B cell (primary cell): ENCODE data around the gene VWA5B2. TPM values are rescaled to one million over a fixed set of nuclear protein-coding genes. Genes with fewer than 3 reads are reported as not detected.

ENCODE experiments used
- ATAC-seq: fragments of 200-7000 bp; cut with Tn5 transposase; one replicate; pipeline ENCODE4 v1.10.0; 2021; ENCODE audit warnings: low read depth, mild to moderate bottlenecking, moderate number of reproducible peaks, moderate library complexity
- CTCF ChIA-PET: fragments of 350-600 bp; sonication (Branson Sonifier 250); formaldehyde crosslinking; loops from one replicate; lab custom pipeline; 2021; ENCODE audit warnings: antibody characterized with exemption, inconsistent platforms; lab: Charles Lee
- POLR2A ChIA-PET: fragments of 350-600 bp; sonication (Branson Sonifier 250); formaldehyde crosslinking; loops from one replicate; lab custom pipeline; 2021; ENCODE audit warnings: antibody characterized with exemption; lab: Charles Lee
- DNase-seq: peaks from one replicate; pipeline ENCODE4 v3.0.0; 2013
- H2AFZ ChIP-seq: 2 replicates; pipeline ENCODE4 v1.6.1; 2012; ENCODE audit warnings: mild to moderate bottlenecking, low read depth, low read length; ENCODE audit not compliant: insufficient read depth, poor library complexity, severe bottlenecking
- H3K27ac ChIP-seq, 2 donors: 1 replicate in 1 of 2; 2 replicates in 1 of 2; pipeline ENCODE4 v1.5.1; 2012 to 2013; ENCODE audit warnings: low read length in 2 of 2, mild to moderate bottlenecking in 2 of 2, moderate library complexity in 1 of 2
- H3K27me3 ChIP-seq, 4 experiments: fragments of 200-600 bp in 1 of 4; sonication (generic) in 1 of 4; replicated peaks in 1 of 4; 1 replicate in 2 of 4; 2 replicates in 2 of 4; pipeline versions ENCODE4 v1.6.1 to v1.7.0; 2013 to 2016; ENCODE audit warnings: low read length in 3 of 4, mild to moderate bottlenecking in 2 of 4, mixed read lengths in 1 of 4, moderate library complexity in 1 of 4; ENCODE audit not compliant: insufficient read depth in 4 of 4, control insufficient read depth in 3 of 4; ENCODE audit errors: control extremely low read depth in 1 of 4
- H3K36me3 ChIP-seq, 2 experiments: replicated peaks in 1 of 2; 1 replicate in 1 of 2; 2 replicates in 1 of 2; pipeline versions ENCODE4 v1.6.1 to v1.7.1; 2013; ENCODE audit warnings: low read length in 1 of 2; ENCODE audit not compliant: insufficient read depth in 2 of 2, control insufficient read depth in 1 of 2; ENCODE audit errors: control extremely low read depth in 1 of 2, extremely low read depth in 1 of 2
- H3K4me1 ChIP-seq, 2 donors: fragments of 200-600 bp in 1 of 2; sonication (generic) in 1 of 2; 1 replicate in 1 of 2; 2 replicates in 1 of 2; pipeline versions ENCODE4 v1.5.1 to v1.6.1; 2013 to 2017; ENCODE audit warnings: low read length in 2 of 2; ENCODE audit not compliant: control insufficient read depth in 2 of 2, insufficient read depth in 2 of 2
- H3K4me2 ChIP-seq: replicated peaks from 2 replicates; pipeline ENCODE3; 2012; ENCODE audit warnings: mild to moderate bottlenecking, low read depth, low read length; ENCODE audit not compliant: poor library complexity, severe bottlenecking
- H3K4me3 ChIP-seq, 5 experiments: fragments of 200-600 bp in 1 of 5; sonication (generic) in 1 of 5; 1 replicate in 3 of 5; 2 replicates in 2 of 5; pipeline versions ENCODE4 v1.5.1 to v1.7.0; 2011 to 2016; ENCODE audit warnings: low read length in 4 of 5, mild to moderate bottlenecking in 4 of 5, low read depth in 2 of 5, control low read depth in 1 of 5, moderate library complexity in 1 of 5; ENCODE audit not compliant: insufficient read depth in 1 of 5; ENCODE audit errors: control extremely low read depth in 1 of 5, extremely low read depth in 1 of 5
- H3K79me2 ChIP-seq: fragments of 200-600 bp; sonication (generic); one replicate; pipeline ENCODE4 v1.6.0; 2016; ENCODE audit warnings: low read length; ENCODE audit not compliant: control insufficient read depth, insufficient read depth
- H3K9ac ChIP-seq: fragments of 200-600 bp; sonication (generic); 2 replicates; pipeline ENCODE4 v1.6.1; 2017; ENCODE audit warnings: mild to moderate bottlenecking, low read length, moderate library complexity
- H3K9me3 ChIP-seq, 3 donors: one replicate each; pipeline versions ENCODE4 v1.6.1 to v1.7.1; 2013; ENCODE audit warnings: low read length in 2 of 3; ENCODE audit not compliant: control insufficient read depth in 2 of 3, insufficient read depth in 1 of 3; ENCODE audit errors: control extremely low read depth in 1 of 3
- H4K20me1 ChIP-seq: 2 replicates; pipeline ENCODE4 v1.6.0; 2012; ENCODE audit warnings: mild to moderate bottlenecking, low read length; ENCODE audit not compliant: insufficient read depth, control insufficient read depth, poor library complexity, severe bottlenecking
- H3K27ac Mint-ChIP-seq: one replicate; pipeline ENCODE4 v1.8.0; 2021; ENCODE audit warnings: mixed read lengths
- H3K27me3 Mint-ChIP-seq: one replicate; pipeline ENCODE4 v1.8.0; 2021; ENCODE audit warnings: mixed read lengths
- H3K4me1 Mint-ChIP-seq: one replicate; pipeline ENCODE4 v1.8.0; 2021; ENCODE audit warnings: mixed read lengths
- H3K4me3 Mint-ChIP-seq: one replicate; pipeline ENCODE4 v1.8.0; 2021; ENCODE audit warnings: mixed read lengths
- H3K9me3 Mint-ChIP-seq: one replicate; pipeline ENCODE4 v1.8.0; 2022; ENCODE audit warnings: mixed read lengths; ENCODE audit not compliant: insufficient read depth
- CTCF ChIP-seq: fragments of 200-600 bp; IDR thresholded peaks from one replicate; pipeline ENCODE4 v1.8.0; 2022; ENCODE audit warnings: antibody characterized with exemption, mild to moderate bottlenecking
- EZH2 ChIP-seq: IDR thresholded peaks from 2 replicates; pipeline ENCODE4 v1.6.1; 2012; ENCODE audit warnings: borderline replicate concordance, low read depth, mild to moderate bottlenecking, moderate library complexity, low read length; ENCODE audit not compliant: insufficient read depth, poor library complexity, severe bottlenecking
- WGBS: methylation state at CpG from one replicate; pipeline ENCODE4 v1.1.5; 2013; ENCODE audit warnings: missing lambda C conversion rate; ENCODE audit not compliant: insufficient coverage; 5-methylcytosine and 5-hydroxymethylcytosine counted together
- intact Hi-C: fragments of 100-400 bp; cut with micrococcal nuclease; formaldehyde crosslinking; loops from one replicate; pipeline ENCODE4 v1.10.0; 2022
- polyA plus RNA-seq: library from polyadenylated mRNA; depleted of rRNA; stranded (reverse); fragments of >200 nt; gene quantifications from 2 replicates; pipeline ENCODE4 v1.2.3, GENCODE V29; 2012
- total RNA-seq, 2 donors: library from RNA; stranded (reverse); fragments of 120-200 nt in 1 of 2; gene quantifications; 1 replicate in 1 of 2; 2 replicates in 1 of 2; pipeline versions ENCODE4 v1.2.3 to v1.2.4, GENCODE V29; 2013 to 2022

The VWA5B2 gene
- total and polyA plus RNA-seq, 2 donors (not counting 1 experiment from before 2014, with no cell fraction given), result 0.10 to 0.37 TPM

DNA sequence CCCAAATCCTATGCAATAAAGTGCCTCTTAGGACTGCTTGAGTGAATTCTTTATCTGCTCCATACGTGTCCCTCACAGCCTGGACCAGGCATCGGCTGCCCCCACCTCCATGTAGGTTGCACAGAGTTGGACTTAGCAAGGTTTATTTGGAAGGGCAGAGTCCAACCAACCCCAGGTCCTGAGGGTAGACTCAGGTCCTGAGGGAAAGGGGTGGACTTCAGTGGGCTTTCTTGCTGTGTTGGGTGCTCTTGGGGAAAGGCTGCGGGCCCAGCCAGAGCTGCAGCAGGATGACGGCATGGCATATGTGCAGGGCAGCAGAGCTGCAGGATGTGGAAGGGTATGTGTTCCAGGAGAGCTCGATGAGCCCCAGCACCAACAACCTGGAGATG lies 12.9 kb downstream of the VWA5B2 start:
- no peak overlapping the region for H3K27ac ChIP-seq
- no peak overlapping the region for H3K4me3 ChIP-seq
- Mint-ChIP-seq H3K4me1 (no peaks in the 10 kb centered on the region), H3K9me3 (no peaks in the 10 kb centered on the region), H3K27me3 (no peaks in the 10 kb centered on the region), H3K27ac (no peak overlapping the region), H3K4me3 (no peak overlapping the region)
- intact Hi-C loops, result no loop called here
- no peak overlapping the region for H3K4me2 ChIP-seq
- no peak for DNase-seq
- TF ChIP-seq EZH2 (no peak), CTCF (no peak)
- POLR2A ChIA-PET, result no interaction called here
- peaks cover 0 to 3% (median 0%) of the 10 kb centered on the region in 4 experiments for H3K27me3 ChIP-seq
- WGBS, result 96% methylated on average over 4 of the region's 5 CpGs
- CTCF ChIA-PET, result interaction anchor here (1.3 to 1.6 kb wide), 3 partner anchors 11 to 97 kb away, joined by 3 to 7 read pairs (median 5); no protein-coding TSS in a partner anchor
- no peaks in the 10 kb centered on the region for H3K9me3 ChIP-seq
- peaks cover 19% of the 10 kb centered on the region for H4K20me1 ChIP-seq
- H3K79me2 ChIP-seq, result no peaks in the 10 kb centered on the region
- no peak overlapping the region for H2AFZ ChIP-seq
- peaks cover 0 to 36% of the 10 kb centered on the region in 2 experiments for H3K36me3 ChIP-seq
- no peaks in the 10 kb centered on the region for H3K4me1 ChIP-seq
- no peak overlapping the region for H3K9ac ChIP-seq
- ATAC-seq, result no peak
